NT2/D1 (cell line): ENCODE measurements around the gene SLC37A2.

Source experiments
- SUZ12 ChIP-seq: IDR thresholded peaks from 2 replicates; pipeline ENCODE4 v1.6.1; 2011; ENCODE audit not compliant: insufficient read length, insufficient read depth; ENCODE audit errors: extremely low read depth
- YY1 ChIP-seq: IDR thresholded peaks from 2 replicates; pipeline ENCODE4 v1.6.1; 2011; ENCODE audit not compliant: insufficient read length, insufficient read depth
- ZNF274 ChIP-seq: IDR thresholded peaks from 2 replicates; pipeline ENCODE4 v1.6.1; 2011; ENCODE audit warnings: mild to moderate bottlenecking, low read depth, low read length

- TF ChIP-seq SUZ12 (no peak), YY1 (no peak), ZNF274 (no peak)
These were observed 16.2 kb downstream of the SLC37A2 start for GRCh38 chr11:125079151-125079877.
